ENCODE results near the gene MMP17.
"Not testable (repeated sequence)": the region's sequence is repeated elsewhere in the genome, so short reads cannot be mapped to it uniquely, and the experiment has no call there.

The MMP17 gene

GRCh38 chr12:131882804-131883520 is 54.8 kb downstream of the MMP17 start:
- H3K79me2 ChIP-seq (ENCODE audit: control insufficient read depth, low read length), result no peaks in the 10 kb centered on the region
- H3K27ac ChIP-seq (ENCODE audit: low read depth, low read length), result no peak overlapping the region
- no peaks in the 10 kb centered on the region for H3K9me2 ChIP-seq (replicated peaks; ENCODE audit: control insufficient read depth, low read length)
- H3F3A ChIP-seq (ENCODE audit: control insufficient read depth, insufficient read depth), result no peaks in the 10 kb centered on the region
- H3K4me3 ChIP-seq (ENCODE audit: low read length), result no peak overlapping the region
- H3K27me3 ChIP-seq (ENCODE audit: control insufficient read depth, low read length), result peaks cover 10% of the 10 kb centered on the region
- 0 out of 2 replicates have a peak, but pooled peaks cover 3% of the 10 kb centered on the region for H3K9me3 ChIP-seq (ENCODE audit: control insufficient read depth, insufficient read depth, low read length)
- no peak overlapping the region for H3K4me2 ChIP-seq (ENCODE audit: low read length)
- TF ChIP-seq CTCF (IDR thresholded peaks at IDR 0.05; ENCODE audit: low read depth, low read length, poor library complexity, severe bottlenecking), result no peak
- TF ChIP-seq EZH2phosphoT487 (IDR thresholded peaks at IDR 0.05; ENCODE audit: borderline replicate concordance, low read length), result no peak
- no peaks in the 10 kb centered on the region for H3K36me3 ChIP-seq (ENCODE audit: control insufficient read depth, low read length)
- peaks cover 5% of the 10 kb centered on the region for H3K4me1 ChIP-seq (ENCODE audit: control insufficient read depth, low read length)
- no peaks in the 10 kb centered on the region for H4K20me1 ChIP-seq (ENCODE audit: control insufficient read depth, insufficient read depth, low read depth, low read length)

GRCh38 chr12:131883521-131883900 is 55.3 kb downstream of the MMP17 start:
- Histone ChIP-seq H3K4me1 (ENCODE audit: control insufficient read depth, low read length) (peaks cover 5% of the 10 kb centered on the region), H3K27ac (ENCODE audit: low read depth, low read length) (no peak overlapping the region), H4K20me1 (ENCODE audit: control insufficient read depth, insufficient read depth, low read depth, low read length) (no peaks in the 10 kb centered on the region), H3F3A (ENCODE audit: control insufficient read depth, insufficient read depth) (no peaks in the 10 kb centered on the region), H3K9me3 (ENCODE audit: control insufficient read depth, insufficient read depth, low read length) (0 out of 2 replicates have a peak, but pooled peaks cover 3% of the 10 kb centered on the region), H3K4me3 (ENCODE audit: low read length) (no peak overlapping the region), H3K79me2 (ENCODE audit: control insufficient read depth, low read length) (no peaks in the 10 kb centered on the region), H3K9me2 (replicated peaks; ENCODE audit: control insufficient read depth, low read length) (no peaks in the 10 kb centered on the region), H3K36me3 (ENCODE audit: control insufficient read depth, low read length) (no peaks in the 10 kb centered on the region), H3K4me2 (ENCODE audit: low read length) (no peak overlapping the region), H3K27me3 (ENCODE audit: control insufficient read depth, low read length) (peaks cover 6% of the 10 kb centered on the region; the same call in 1 of the 2 replicates)
- no peak for TF ChIP-seq EZH2phosphoT487 (IDR thresholded peaks at IDR 0.05; ENCODE audit: borderline replicate concordance, low read length)
- no peak for TF ChIP-seq CTCF (IDR thresholded peaks at IDR 0.05; ENCODE audit: low read depth, low read length, poor library complexity, severe bottlenecking)

GRCh38 chr12:131885076-131885475 is 56.9 kb downstream of the MMP17 start:
- not testable (repeated sequence) for H3K27me3 ChIP-seq (ENCODE audit: control insufficient read depth, low read length)

GRCh38 chr12:131885543-131886057 is 57.4 kb downstream of the MMP17 start:
- Histone ChIP-seq H3K27ac (ENCODE audit: low read depth, low read length) (no peak overlapping the region), H3K36me3 (ENCODE audit: control insufficient read depth, low read length) (no peaks in the 10 kb centered on the region), H3K79me2 (ENCODE audit: control insufficient read depth, low read length) (no peaks in the 10 kb centered on the region), H3K4me1 (ENCODE audit: control insufficient read depth, low read length) (peaks cover 5% of the 10 kb centered on the region), H3K4me2 (ENCODE audit: low read length) (no peak overlapping the region), H4K20me1 (ENCODE audit: control insufficient read depth, insufficient read depth, low read depth, low read length) (no peaks in the 10 kb centered on the region), H3K27me3 (ENCODE audit: control insufficient read depth, low read length) (peaks cover 9% of the 10 kb centered on the region), H3K9me2 (replicated peaks; ENCODE audit: control insufficient read depth, low read length) (no peaks in the 10 kb centered on the region), H3F3A (ENCODE audit: control insufficient read depth, insufficient read depth) (no peaks in the 10 kb centered on the region), H3K9me3 (ENCODE audit: control insufficient read depth, insufficient read depth, low read length) (0 out of 2 replicates have a peak, but pooled peaks cover 3% of the 10 kb centered on the region), H3K4me3 (ENCODE audit: low read length) (no peak overlapping the region)
- TF ChIP-seq CTCF (IDR thresholded peaks at IDR 0.05; ENCODE audit: low read depth, low read length, poor library complexity, severe bottlenecking) (no peak), EZH2phosphoT487 (IDR thresholded peaks at IDR 0.05; ENCODE audit: borderline replicate concordance, low read length) (no peak)

More at GRCh38 chr12:131885076-131885475, 56.9 kb downstream of the MMP17 start:
- H3K36me3 ChIP-seq (ENCODE audit: control insufficient read depth, low read length); H3K4me3 ChIP-seq (ENCODE audit: low read length); H3K27ac ChIP-seq (ENCODE audit: low read depth, low read length); H3K4me2 ChIP-seq (ENCODE audit: low read length); H3K9me2 ChIP-seq (replicated peaks; ENCODE audit: control insufficient read depth, low read length); H3K4me1 ChIP-seq (ENCODE audit: control insufficient read depth, low read length); H3F3A ChIP-seq (ENCODE audit: control insufficient read depth, insufficient read depth); H3K9me3 ChIP-seq (ENCODE audit: control insufficient read depth, insufficient read depth, low read length); H3K79me2 ChIP-seq (ENCODE audit: control insufficient read depth, low read length); H4K20me1 ChIP-seq (ENCODE audit: control insufficient read depth, insufficient read depth, low read depth, low read length): not testable (repeated sequence)

- Histone ChIP-seq H3K27me3 (ENCODE audit: control insufficient read depth, low read length) (peaks cover 25% of the 10 kb centered on the region), H3K4me1 (ENCODE audit: control insufficient read depth, low read length) (peaks cover 18% of the 10 kb centered on the region)
- not testable (repeated sequence) for H3K9me3 ChIP-seq (ENCODE audit: control insufficient read depth, insufficient read depth, low read length); H3K4me3 ChIP-seq (ENCODE audit: low read length); H3K79me2 ChIP-seq (ENCODE audit: control insufficient read depth, low read length); H3F3A ChIP-seq (ENCODE audit: control insufficient read depth, insufficient read depth); H3K9me2 ChIP-seq (replicated peaks; ENCODE audit: control insufficient read depth, low read length); H3K36me3 ChIP-seq (ENCODE audit: control insufficient read depth, low read length); H3K4me2 ChIP-seq (ENCODE audit: low read length); H4K20me1 ChIP-seq (ENCODE audit: control insufficient read depth, insufficient read depth, low read depth, low read length); H3K27ac ChIP-seq (ENCODE audit: low read depth, low read length)
These were observed 63.5 kb downstream of the MMP17 start for GRCh38 chr12:131891722-131892121.
